NCI-H1417 treated with DMSO at 0.1 percent for 48 hours (cell line): ENCODE results near the gene PROK2.

Source experiments
- DNase-seq: peaks from one replicate; lab custom pipeline; 2025; lab: John Stamatoyannopoulos, UW

The PROK2 gene

GRCh38 chr3:71786551-71786950 is 1.6 kb upstream of the PROK2 start:
- no peak for DNase-seq

GRCh38 chr3:71786217-71786549 is 1.2 kb upstream of the PROK2 start:
- DNase-seq = no peak

GRCh38 chr3:71785532-71786216 is 726 bp upstream of the PROK2 start:
- no peak for DNase-seq

- DNase-seq = no peak
These were observed 591 bp downstream of the PROK2 start for GRCh38 chr3:71784201-71784913.

GRCh38 chr3:71783152-71783551 is 1.8 kb downstream of the PROK2 start:
- no peak for DNase-seq

- DNase-seq = no peak
These were observed 4.5 kb downstream of the PROK2 start for GRCh38 chr3:71780430-71780829.

- DNase-seq = no peak
These were observed 5.1 kb downstream of the PROK2 start for GRCh38 chr3:71779674-71780377.

- no peak for DNase-seq
These were observed 6.6 kb downstream of the PROK2 start for GRCh38 chr3:71778353-71778752.

- no peak for DNase-seq
These were observed 8.4 kb downstream of the PROK2 start for GRCh38 chr3:71776538-71776937.

GRCh38 chr3:71771884-71772283 is 13.1 kb downstream of the PROK2 start:
- no peak for DNase-seq

- no peak for DNase-seq
These were observed 13.8 kb downstream of the PROK2 start for GRCh38 chr3:71771126-71771525.

- DNase-seq = no peak
These were observed 21.5 kb downstream of the PROK2 start for GRCh38 chr3:71763426-71763825.

GRCh38 chr3:71760140-71760539 is 24.8 kb downstream of the PROK2 start:
- no peak for DNase-seq

GRCh38 chr3:71759401-71759800 is 25.5 kb downstream of the PROK2 start:
- DNase-seq = no peak

- no peak for DNase-seq
These were observed 26.9 kb downstream of the PROK2 start for GRCh38 chr3:71758091-71758490.

- no peak for DNase-seq
These were observed 30.2 kb downstream of the PROK2 start for GRCh38 chr3:71754610-71755253.

- DNase-seq = no peak
These were observed 31.0 kb downstream of the PROK2 start, which contains the start of gene GPR27 for GRCh38 chr3:71753701-71754609. Gene GPR27 (plus strand): TSS chr3:71753855. CDS start chr3:71754050, 195 bp downstream.

- no peak for DNase-seq
These were observed 31.9 kb downstream of the PROK2 start for GRCh38 chr3:71752831-71753700.

GRCh38 chr3:71751602-71752001 is 33.3 kb downstream of the PROK2 start:
- DNase-seq = no peak

- DNase-seq = no peak
These were observed 40.2 kb downstream of the PROK2 start for GRCh38 chr3:71744738-71745137.

- DNase-seq = no peak
These were observed 42.3 kb downstream of the PROK2 start for GRCh38 chr3:71742621-71743020.
